Body of pancreas (tissue), 4 donors: ENCODE data around the gene RNF5.

ENCODE experiments used
- POLR2A ChIP-seq, 3 donors: fragments of 450-650 bp; IDR thresholded peaks; one replicate each; pipeline ENCODE4 v1.6.1; 2016; ENCODE audit warnings: antibody characterized with exemption in 3 of 3, mild to moderate bottlenecking in 2 of 3
- TF ChIP-seq, protein P1 (sequence below), 7 experiments: fragments of 450-650 bp in 4 of 7; fragments of 200-600 bp in 3 of 7; sonication (generic) in 3 of 7; IDR thresholded peaks; one replicate each; pipeline ENCODE4 v1.5.1; 2016 to 2019; ENCODE audit warnings: antibody characterized with exemption in 7 of 7

DNA sequence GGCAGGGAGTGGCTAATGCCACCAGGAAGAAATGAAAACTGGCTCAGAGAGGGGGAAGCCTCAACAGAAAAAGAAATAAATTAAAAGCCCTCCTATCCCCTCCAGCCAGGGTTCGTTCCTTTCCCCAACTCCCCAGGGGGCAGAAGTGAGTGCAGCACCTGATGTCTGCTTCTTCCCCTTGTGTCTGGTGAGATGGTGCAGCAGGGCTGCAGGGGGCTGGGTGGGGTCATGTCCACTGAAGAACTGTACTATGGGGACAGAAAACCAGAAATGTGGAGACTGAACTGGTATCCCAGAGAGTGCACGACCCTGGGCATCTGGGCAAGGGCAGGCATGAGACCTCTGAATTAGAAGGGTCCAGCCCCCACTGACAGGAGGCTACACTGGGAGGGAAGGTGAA lies 9.9 kb upstream of the RNF5 start:
- no peak for TF ChIP-seq POLR2A (IDR thresholded peaks at IDR 0.05)
- TF ChIP-seq, protein P1, sequence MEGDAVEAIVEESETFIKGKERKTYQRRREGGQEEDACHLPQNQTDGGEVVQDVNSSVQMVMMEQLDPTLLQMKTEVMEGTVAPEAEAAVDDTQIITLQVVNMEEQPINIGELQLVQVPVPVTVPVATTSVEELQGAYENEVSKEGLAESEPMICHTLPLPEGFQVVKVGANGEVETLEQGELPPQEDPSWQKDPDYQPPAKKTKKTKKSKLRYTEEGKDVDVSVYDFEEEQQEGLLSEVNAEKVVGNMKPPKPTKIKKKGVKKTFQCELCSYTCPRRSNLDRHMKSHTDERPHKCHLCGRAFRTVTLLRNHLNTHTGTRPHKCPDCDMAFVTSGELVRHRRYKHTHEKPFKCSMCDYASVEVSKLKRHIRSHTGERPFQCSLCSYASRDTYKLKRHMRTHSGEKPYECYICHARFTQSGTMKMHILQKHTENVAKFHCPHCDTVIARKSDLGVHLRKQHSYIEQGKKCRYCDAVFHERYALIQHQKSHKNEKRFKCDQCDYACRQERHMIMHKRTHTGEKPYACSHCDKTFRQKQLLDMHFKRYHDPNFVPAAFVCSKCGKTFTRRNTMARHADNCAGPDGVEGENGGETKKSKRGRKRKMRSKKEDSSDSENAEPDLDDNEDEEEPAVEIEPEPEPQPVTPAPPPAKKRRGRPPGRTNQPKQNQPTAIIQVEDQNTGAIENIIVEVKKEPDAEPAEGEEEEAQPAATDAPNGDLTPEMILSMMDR (IDR thresholded peaks at IDR 0.05), result no peak
